HG03439 (cell line): ENCODE data around the gene FBXW11.
"Not testable (repeated sequence)": the region's sequence is repeated elsewhere in the genome, so short reads cannot be mapped to it uniquely, and the experiment has no call there.

ENCODE experiments used
- ATAC-seq: cut with Tn5 transposase; IDR thresholded peaks from one replicate; pipeline ENCODE4 v1.9.1; 2021; ENCODE audit warnings: mild to moderate bottlenecking, moderate library complexity; ENCODE audit not compliant: unreplicated experiment

FBXW11 gene

GRCh38 chr5:171986772-171987171 is 19.7 kb downstream of the FBXW11 start:
- no peak for ATAC-seq

- no peak for ATAC-seq
Observed at GRCh38 chr5:171984748-171985419, 21.6 kb downstream of the FBXW11 start.

GRCh38 chr5:171981847-171982246 is 24.6 kb downstream of the FBXW11 start:
- ATAC-seq, result no peak

- no peak for ATAC-seq
Observed at GRCh38 chr5:171980792-171981191, 25.6 kb downstream of the FBXW11 start.

- no peak for ATAC-seq
Observed at GRCh38 chr5:171979606-171980005, 26.8 kb downstream of the FBXW11 start.

GRCh38 chr5:171978519-171978918 is 27.9 kb downstream of the FBXW11 start:
- peak; percentile 37 for ATAC-seq

- no peak for ATAC-seq
Observed at GRCh38 chr5:171978016-171978415, 28.4 kb downstream of the FBXW11 start.

- not testable (repeated sequence) for ATAC-seq
Observed at GRCh38 chr5:171977244-171977950, 29.0 kb downstream of the FBXW11 start.

- no peak for ATAC-seq
Observed at GRCh38 chr5:171975877-171976667, 30.4 kb downstream of the FBXW11 start.

- ATAC-seq, result no peak
Observed at GRCh38 chr5:171975262-171975876, 31.1 kb downstream of the FBXW11 start.

- no peak for ATAC-seq
Observed at GRCh38 chr5:171970826-171971225, 35.6 kb downstream of the FBXW11 start.

GRCh38 chr5:171969288-171969880 is 37.1 kb downstream of the FBXW11 start:
- no peak for ATAC-seq

GRCh38 chr5:171968531-171968930 is 37.9 kb downstream of the FBXW11 start:
- ATAC-seq, result no peak

- no peak for ATAC-seq
Observed at GRCh38 chr5:171966964-171967363, 39.5 kb downstream of the FBXW11 start.

GRCh38 chr5:171966270-171966669 is 40.2 kb downstream of the FBXW11 start:
- no peak for ATAC-seq

GRCh38 chr5:171965745-171966144 is 40.7 kb downstream of the FBXW11 start:
- no peak for ATAC-seq

GRCh38 chr5:171963416-171963815 is 43.0 kb downstream of the FBXW11 start:
- ATAC-seq, result no peak

- peak; percentile 66 for ATAC-seq
Observed at GRCh38 chr5:171961117-171961516, 45.3 kb downstream of the FBXW11 start.

GRCh38 chr5:171957591-171958251 is 48.7 kb downstream of the FBXW11 start:
- no peak for ATAC-seq

GRCh38 chr5:171956887-171957495 is 49.4 kb downstream of the FBXW11 start:
- no peak for ATAC-seq
